GM19324 (cell line): ENCODE measurements around the gene F7.
"Not testable (repeated sequence)": the region's sequence is repeated elsewhere in the genome, so short reads cannot be mapped to it uniquely, and the experiment has no call there.

Experiments used
- ATAC-seq: cut with Tn5 transposase; IDR thresholded peaks from one replicate; pipeline ENCODE4 v1.9.1; 2021; ENCODE audit warnings: mild to moderate bottlenecking, moderate library complexity; ENCODE audit not compliant: unreplicated experiment, low FRiP score

Gene F7

DNA sequence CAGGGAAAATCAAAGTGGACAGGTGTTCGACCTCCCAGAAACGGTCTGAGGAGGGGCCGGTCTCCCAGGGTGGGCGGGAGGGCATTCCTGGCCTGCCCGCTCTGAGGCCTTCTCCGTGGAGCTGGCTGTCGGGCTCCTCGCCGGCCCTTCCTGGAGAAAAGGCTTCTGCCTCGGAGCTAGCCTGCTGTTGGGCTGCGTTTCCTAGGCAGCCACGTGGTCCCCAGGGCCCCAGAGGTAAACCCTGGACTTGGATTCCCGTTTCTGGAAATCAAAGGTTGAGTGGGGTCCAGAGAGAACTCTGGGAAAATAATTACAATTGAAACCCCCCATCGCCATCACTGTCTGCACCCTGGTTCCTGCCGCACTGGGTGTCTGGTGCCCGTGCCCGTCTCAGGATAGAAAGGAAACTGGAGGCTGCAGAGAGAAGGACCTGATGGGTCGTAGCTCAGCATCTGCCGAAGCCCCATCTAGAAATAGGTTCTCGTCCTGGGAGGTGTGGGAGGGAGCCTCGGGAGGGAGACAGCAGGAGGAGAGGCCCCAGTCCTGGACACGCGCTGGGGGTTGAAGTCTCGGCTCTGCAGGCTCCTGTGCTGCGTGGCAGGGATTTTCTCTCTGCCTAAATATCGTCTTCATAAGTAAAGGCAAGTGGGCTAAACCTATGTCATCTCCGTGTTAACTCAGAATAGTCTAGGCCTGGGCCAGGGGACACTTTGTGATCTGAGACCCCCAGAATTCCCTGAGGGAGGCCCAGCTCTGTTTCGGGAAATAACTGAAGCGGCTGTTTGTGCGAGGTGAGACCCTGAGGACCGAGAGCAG is 45.2 kb downstream of the F7 start:
- ATAC-seq: no peak

DNA sequence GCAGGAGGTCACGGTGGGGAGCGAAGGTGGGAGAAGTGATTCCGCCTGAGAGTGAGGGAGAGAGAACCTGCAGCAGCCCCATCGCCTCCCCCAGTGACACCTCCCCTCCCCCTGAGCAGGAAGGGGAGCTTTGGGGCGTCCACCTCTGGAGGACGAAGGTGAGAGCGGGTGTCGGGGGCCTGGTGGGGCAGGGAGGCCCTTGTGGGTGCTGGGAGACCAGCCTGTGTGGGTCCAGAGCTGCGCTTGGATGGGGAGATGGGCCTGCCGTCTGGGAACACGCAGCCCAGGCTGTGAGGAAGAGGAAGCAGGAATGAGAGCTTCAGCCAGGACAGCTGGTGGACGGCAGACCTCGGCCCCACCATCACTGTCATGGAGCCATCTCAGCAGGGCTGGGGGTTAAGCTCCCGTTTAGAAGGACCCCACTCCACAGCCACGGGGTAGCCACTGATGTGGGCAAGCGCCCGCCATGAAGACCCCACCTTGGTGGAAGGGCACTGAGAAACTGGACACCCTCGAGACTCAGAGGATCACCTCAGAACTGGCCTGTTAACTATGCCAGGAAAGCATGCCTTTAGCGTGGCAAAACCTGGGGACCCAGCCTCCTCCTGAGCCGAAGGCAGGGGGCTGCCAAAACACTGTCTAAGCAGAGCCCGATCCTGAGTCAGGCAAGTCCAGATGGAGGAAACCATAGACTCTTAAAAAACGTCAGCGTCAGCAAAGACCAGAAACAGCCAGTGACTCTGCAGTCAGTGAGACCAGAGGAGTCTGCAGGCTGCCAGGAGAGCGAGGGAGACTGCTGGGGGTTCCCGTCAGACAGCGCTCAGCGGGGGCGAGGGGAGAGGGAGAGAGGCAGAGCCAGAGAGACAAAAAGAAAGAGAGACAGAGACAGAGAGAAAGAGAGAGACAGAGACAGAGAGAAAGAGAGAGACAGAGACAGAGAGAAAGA is 46.4 kb downstream of the F7 start:
- ATAC-seq: no peak

DNA sequence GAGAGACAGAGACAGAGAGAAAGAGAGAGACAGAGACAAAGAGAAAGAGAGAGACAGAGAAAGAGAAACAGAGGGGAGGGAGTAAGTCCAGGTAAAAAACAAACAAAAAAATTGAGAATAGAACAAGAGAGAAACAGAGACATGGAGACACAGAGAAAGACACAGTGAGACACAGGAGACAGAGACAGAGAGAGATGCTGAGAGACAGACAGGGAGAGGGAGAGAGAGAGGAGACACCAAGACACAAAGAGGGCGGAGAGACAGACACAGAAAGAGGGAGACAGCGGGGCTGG is 47.0 kb downstream of the F7 start:
- no peak for ATAC-seq

DNA sequence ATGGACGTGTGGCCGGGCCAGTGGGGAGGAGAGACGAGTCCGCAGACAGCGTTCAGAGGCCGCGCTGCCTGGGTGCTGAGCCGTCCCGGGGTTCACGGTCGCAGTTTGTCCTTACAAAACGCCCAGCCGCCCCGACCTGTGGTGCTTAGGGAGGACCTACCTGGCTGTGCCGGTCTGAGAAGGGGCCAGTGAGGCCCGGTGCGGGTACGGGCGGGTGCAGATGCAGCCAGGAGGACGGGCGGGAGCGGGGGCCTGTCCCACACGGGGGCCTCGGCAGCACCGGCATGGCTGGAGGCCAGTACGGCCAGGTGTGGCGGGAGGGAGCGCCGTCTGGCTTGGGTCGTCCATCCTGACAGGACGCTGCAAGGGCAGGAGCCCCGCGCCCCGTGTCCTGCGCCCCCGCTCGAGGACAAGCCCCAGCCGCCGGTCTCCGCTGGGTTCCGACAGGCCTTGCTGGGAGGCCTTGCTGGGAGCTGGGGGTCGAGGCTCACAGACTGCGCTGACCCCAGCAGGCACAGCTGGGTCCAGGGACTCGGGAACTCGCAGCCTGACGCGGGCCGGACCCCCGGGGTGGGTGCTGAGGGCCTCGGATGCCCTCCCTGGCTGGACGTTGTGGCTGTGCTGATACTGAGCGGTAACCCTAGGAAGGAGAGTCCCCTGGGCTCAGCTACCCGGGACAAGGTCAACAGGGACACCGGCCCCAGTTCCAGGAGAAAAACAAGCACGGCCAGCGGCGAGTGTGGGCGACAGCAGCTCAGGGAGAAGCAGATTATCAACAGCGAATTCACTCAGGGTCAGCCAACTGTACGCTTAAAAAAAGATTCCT is 47.6 kb downstream of the F7 start:
- ATAC-seq: no peak

DNA sequence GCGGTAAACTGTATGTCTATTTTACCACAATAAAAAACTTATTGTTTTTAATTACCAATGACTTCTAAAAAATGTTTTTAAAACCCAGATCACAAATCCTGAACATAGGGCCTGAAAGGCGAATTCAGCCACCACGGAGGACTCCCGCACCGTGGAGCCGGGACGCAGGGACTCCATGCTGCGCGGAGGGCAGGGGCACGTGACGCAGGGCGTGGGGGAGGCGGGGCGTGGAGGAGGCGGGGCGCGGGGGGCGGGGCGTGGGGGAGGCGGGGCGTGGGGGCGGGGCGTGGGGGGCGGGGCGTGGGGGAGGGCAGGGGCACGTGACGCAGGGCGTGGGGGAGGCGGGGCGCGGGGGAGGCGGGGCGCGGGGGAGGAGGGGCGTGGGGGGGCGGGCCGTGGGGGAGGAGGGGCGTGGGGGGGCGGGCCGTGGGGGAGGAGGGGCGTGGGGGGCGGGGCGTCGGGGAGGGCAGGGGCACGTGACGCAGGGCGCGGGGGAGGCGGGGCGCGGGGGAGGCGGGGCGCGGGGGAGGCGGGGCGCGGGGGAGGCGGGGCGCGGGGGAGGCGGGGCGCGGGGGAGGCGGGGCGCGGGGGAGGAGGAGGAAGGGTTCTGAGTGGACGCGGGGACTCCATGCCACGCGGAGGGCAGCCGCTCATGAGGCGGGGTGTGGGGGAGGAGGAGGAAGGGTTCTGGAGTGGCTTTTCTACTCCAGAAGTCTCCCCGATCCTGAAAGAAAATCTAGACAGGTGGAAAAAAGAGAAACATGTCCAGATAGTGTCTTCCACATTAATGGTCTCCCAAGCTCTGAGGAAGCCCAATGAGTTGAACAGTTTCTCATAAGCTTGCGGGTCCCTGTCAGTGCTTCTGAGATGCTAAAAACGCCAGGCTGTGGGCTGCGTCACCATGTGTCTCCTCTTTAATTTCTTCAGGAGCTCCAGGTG is 48.5 kb downstream of the F7 start:
- no peak for ATAC-seq

DNA sequence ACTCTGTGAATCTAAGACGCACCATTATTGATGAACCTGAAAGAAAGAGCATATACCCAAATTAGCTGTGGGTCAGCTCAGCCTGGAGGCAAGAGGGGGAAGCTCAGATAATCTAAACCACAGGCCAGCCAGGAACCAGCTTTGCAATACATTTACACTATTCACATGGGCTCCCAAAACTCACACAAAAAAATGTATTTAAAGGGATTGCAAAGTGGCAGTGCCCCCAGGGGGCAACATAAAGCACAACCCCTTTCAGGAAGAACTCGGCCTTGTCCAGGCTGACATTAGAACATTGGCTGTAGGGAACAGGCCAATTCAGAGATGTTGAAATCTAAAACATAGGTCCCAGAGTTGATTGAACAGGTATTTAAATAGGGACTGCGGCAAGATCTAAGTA is 49.6 kb downstream of the F7 start:
- ATAC-seq: no peak

DNA sequence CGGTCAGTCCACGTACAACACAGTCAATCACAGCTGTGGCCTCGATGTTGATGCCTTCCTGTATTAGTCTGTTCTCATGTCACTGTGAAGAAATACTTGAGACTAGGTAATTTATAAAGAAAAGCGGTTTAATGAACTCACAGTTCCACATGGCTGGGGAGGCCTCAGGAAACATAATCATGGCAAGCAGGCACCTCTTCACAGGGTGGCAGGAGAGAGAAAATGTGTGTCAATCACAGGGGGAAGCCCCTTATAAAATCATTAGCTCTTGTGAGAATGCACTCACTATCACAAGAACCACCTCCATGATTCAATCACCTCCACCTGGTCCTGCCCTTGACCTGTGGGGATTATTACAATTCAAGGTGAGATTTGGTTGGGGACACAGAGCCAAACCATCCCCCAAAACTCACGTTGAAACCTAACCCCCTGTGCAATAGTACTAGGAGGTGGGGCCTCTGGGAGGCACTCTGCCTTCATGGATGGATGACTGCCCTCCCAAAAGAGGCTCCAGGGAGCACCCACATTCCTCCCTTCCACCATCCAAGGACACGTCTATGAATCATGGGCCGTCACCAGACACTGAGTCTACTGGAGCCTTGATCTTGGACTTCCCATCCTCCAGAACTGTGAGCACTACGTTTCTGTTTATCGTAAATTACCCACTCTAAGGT is 50.5 kb downstream of the F7 start:
- no peak for ATAC-seq

DNA sequence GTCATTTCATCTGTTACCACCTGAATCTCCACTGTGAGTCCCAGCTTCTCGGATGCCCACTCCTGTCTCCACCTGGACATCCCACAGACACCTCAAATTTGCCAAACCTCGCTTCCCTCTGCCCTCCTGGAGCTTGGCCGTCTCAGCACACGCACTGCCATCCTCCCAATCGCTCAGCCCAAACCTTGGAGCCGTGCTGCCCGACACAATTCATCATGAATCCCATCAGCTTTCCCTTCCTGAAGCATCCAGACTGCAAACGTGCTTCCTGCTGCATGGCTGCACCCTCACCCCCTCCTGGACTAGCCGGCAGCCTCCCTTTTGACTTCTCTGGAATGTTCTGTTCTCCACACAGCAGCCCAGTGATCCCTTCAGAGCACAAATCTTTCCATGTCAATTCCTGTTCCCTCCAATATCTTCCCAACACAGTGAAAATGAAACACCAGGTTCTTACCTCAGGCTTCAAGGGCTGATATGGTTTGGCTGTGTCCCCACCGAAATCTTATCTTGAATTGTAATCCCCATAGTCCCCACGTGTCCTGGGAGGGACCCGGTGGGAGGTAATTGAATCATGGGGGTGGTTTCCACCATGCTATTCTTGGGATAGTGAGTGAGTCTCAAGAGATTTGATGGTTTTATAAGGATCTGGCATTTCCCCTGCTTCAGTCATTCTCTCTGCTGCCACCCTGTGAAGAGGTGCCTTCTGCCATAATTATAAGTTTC is 51.8 kb downstream of the F7 start:
- ATAC-seq: no peak

DNA sequence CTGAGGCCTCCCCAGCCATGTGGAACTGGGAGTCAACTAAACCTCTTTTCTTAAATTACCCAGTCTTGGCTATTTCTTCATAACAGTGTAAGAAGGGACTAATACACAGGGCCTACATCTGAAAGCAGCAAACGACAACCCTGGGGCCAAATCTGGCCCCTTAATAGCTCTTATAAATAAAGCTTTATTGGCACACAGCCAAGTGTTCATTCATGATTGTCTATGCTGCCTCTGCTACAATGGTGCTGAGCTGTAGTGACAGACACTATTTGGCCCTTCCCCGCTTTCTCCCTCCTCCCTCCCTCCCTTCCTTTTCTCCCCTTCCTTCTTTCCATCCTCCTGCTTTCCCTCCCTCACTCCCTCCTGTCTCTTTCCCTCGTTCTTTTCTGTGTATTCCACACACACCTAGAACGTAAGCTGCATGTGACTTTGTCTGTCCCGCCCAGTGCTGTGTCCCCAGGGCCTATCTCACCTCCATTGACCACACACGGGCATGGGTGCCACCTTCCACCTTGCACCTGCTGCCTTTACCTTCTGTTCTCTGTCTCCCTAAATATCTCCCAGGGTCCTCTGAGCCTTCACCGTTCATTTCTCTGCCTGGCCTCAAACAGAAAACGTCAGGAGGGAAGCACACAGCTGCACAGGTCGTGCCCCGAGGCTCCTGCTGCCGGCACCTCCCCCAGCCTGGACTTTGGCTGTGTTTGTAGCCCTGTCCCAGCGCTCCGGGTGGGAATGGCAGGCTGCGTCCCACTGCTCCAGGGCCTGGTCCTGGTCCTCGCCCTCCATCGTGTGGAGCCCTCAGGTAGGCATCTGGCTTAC is 52.5 kb downstream of the F7 start, which contains the start of gene PROZ:
Gene PROZ (plus strand): TSS at position 720 of the 819 bp plus-strand sequence. CDS start 13 bp downstream, at position 733.
- ATAC-seq: no peak

DNA sequence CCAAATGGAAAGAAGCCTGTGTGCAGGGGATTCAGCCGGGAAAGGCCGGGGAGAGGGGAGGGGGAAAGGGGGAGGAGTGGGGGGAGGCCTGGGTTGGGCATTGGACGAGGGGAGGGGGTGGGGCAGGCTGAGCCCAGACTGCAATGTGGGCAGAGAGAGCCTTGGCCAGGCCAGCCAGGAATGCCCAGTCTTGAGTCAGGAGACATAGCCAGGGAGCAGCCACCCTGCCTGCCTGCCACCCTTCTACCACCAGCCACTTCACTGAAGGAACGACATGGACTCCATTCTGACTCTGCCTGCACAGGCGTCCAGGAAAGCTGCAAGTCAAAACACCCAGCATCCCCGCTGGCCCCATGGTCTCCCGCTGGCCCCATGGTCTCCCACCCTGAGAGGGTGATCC is 53.4 kb downstream of the F7 start:
- no peak for ATAC-seq

DNA sequence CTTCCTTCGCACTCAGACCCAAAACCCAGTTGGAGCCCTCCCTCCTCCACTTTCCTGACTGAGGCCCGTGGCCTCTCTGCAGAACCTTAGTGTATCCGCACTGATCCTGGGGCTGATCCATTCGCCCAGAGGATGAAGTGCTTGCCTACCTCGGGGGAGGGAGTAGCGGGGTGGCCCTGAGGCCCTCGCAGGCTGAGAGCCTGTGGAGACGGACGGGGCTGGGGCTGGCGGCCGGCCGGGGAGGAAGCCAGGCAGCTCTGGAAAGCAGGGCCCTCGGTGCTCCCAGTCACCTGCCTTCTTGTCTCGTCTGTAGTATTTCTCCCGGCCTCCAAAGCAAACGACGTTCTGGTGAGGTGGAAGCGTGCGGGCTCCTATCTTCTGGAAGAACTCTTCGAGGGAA is 54.1 kb downstream of the F7 start:
- no peak for ATAC-seq

DNA sequence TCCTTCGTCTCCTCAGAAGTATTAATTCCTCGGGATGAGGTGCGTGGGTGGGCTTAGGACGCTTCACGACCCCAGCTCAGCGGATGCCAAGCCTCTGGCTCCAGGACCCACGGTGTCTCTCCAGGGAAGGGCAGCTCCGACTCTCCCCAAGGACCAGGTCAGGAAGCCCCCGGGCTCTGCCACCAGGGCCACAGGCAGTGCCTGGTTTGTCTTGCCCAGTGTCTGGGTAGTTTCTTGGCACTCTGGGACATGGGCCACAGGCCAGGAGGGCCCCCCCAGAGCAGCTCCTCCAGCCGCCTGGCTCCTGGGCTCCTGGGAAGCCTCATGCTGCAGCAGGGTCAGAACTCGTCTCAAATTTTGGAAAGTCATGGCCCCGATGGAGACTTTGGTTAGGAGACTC is 55.4 kb downstream of the F7 start:
- no peak for ATAC-seq

DNA sequence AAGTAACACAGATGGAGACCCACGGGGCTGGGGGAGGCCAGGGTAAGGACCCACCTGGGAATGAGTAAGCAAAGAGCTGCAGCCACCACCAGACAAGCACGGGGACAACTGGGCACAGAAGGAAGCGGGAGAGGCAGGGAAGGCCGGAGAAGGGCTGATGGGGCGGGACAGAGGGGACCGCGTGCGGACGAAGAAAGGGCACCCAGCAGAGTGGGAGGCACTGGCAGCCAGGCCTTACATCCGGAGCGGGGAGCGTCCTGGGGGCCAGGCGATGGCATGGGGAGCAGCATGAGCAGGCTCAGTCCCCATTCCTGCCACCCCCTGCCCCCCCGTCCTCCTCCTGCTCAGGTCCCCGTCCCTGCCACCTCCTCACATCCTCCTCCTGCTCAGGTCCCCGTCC is 55.8 kb downstream of the F7 start:
- ATAC-seq: no peak

DNA sequence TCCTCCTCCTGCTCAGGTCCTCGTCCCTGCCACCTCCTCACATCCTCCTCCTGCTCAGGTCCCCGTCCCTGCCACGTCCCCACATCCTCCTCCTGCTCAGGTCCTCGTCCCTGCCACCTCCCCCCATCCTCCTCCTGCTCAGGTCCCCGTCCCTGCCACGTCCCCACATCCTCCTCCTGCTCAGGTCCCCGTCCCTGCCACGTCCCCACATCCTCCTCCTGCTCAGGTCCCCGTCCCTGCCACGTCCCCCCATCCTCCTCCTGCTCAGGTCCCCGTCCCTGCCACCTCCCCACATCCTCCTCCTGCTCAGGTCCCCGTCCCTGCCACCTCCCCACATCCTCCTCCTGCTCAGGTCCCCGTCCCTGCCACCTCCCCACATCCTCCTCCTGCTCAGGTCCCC is 56.4 kb downstream of the F7 start:
- not testable (repeated sequence) for ATAC-seq

DNA sequence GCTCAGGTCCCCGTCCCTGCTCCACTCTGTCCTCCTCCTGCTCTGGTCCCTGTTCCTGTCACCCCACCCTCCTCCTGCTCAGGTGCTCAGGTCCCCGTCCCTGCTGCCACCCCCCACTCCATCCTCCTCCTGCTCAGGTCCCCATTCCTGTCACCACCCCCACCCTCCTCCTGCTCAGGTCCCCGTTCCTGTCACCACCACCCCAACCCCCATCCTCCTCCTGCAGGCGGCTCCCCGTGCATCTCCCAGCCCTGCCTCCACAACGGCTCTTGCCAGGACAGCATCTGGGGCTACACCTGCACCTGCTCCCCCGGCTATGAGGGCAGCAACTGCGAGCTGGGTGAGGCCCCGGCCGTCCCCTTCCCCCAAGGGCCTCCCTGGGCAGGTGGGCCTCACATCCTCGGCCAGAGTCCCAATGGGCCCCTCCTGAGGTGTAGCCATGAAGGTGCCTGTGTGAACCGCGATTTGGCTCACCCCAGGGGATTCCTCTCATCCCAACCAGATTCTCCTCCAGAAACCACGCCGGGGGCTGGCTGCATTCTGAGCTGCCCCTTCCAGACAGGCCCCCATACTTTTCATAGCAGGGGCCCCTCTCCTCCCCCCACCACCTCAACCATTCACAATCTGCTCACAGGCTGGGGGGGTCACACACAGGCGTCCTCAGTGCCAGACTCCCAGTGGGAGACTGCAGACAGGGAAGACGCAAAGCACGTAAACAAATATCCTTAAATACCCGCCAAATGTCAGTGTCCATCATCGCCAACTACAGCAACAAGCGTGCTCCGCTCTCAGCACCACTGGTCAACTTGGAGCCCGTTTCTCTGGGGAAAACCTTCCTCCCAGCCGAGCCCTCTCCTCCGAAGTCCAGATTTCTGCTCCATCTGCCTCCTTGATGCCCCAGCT is 57.4 kb downstream of the F7 start:
- ATAC-seq: no peak

DNA sequence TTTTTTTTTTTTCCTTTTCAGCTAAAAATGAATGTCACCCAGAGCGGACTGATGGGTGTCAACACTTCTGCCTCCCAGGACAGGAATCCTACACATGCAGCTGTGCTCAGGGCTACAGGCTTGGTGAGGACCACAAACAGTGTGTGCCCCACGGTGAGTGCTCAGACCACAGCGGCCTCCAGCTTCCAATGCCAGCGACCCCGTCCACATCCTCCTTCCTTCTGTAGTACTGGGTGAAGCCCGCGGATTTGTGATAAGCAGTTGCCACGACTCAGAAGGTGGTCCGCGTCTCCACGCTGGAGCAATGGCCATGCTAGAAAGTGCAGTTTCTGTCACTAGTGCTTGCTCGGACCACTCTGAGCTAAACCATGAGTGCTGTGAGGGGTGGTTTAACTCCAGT is 58.9 kb downstream of the F7 start:
- ATAC-seq: no peak

DNA sequence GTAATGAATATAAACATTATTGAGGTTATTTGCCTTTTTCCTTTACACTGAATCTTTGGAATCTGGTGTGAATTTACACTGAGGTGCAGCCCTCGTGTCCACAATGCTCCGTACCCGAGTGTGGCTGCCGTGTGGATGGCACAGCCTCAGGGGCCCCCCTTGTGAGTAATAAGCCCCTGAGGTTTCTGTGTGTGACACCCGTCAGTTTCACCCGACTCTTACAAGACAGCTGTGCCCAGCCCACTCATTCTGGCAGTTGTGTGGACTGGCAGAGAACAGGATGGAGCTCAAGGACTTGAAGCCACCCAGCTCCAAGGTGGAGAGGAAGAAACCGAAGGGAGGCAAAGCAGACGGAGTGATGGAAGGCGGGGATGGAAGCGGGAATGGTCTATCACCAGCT is 60.7 kb downstream of the F7 start:
- ATAC-seq: no peak
